Upper lobe of left lung (tissue), 4 donors: ENCODE data around the gene CDK5RAP1.

ENCODE experiments used
- CTCF ChIP-seq, 6 experiments: fragments of 450-650 bp in 4 of 6; fragments of 200-600 bp in 2 of 6; sonication (generic) in 2 of 6; IDR thresholded peaks; one replicate each; pipeline ENCODE4 v1.5.1; 2016 to 2019; ENCODE audit warnings: antibody characterized with exemption in 6 of 6
- EP300 ChIP-seq, 4 donors: sonication (generic); formaldehyde crosslinking; IDR thresholded peaks; one replicate each; pipeline ENCODE4 v1.5.1; 2017; ENCODE audit warnings: antibody characterized with exemption in 4 of 4, control low read depth in 2 of 4
- POLR2AphosphoS5 ChIP-seq, 2 donors: sonication (generic); formaldehyde crosslinking; IDR thresholded peaks; one replicate each; pipeline ENCODE4 v1.5.1; 2017; ENCODE audit warnings: antibody characterized with exemption in 2 of 2

- TF ChIP-seq POLR2AphosphoS5 (IDR thresholded peaks at IDR 0.05) (no peak), CTCF (IDR thresholded peaks at IDR 0.05) (no peak), EP300 (IDR thresholded peaks at IDR 0.05) (no peak)
Observed at GRCh38 chr20:33431797-33432381, 30.6 kb upstream of the CDK5RAP1 start.
